ENCODE results near the gene MYF5.

DNA sequence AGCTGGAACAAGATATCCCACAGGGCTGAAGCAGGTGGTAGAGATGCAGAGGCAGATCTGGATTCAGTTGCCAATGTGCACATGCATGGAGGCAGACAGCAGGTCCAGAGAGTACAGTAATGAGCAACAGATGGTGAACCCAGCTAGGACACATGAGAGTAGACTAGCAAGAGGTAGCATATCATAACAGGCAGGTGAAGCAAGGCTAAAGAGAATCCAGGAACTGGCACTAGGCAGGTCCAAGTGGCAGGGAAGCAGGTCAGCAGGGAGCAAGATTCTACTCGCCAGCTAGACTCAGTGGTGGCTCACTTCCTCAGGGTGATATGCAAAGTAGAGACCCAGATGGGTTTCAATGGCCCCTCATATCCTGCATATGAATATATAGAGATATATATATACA, 24.6 kb upstream of the MYF5 start:
- TF ChIP-seq, protein P1, sequence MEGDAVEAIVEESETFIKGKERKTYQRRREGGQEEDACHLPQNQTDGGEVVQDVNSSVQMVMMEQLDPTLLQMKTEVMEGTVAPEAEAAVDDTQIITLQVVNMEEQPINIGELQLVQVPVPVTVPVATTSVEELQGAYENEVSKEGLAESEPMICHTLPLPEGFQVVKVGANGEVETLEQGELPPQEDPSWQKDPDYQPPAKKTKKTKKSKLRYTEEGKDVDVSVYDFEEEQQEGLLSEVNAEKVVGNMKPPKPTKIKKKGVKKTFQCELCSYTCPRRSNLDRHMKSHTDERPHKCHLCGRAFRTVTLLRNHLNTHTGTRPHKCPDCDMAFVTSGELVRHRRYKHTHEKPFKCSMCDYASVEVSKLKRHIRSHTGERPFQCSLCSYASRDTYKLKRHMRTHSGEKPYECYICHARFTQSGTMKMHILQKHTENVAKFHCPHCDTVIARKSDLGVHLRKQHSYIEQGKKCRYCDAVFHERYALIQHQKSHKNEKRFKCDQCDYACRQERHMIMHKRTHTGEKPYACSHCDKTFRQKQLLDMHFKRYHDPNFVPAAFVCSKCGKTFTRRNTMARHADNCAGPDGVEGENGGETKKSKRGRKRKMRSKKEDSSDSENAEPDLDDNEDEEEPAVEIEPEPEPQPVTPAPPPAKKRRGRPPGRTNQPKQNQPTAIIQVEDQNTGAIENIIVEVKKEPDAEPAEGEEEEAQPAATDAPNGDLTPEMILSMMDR (conservative IDR thresholded peaks at IDR 0.05; ENCODE audit: low read depth, low read length), result no peak
- TF ChIP-seq EZH2 (IDR thresholded peaks at IDR 0.05; ENCODE audit: low read length, unreplicated experiment), result no peak

Data from PC-3 (cell line).